ENCODE results near the gene TNNI3K.

DNA sequence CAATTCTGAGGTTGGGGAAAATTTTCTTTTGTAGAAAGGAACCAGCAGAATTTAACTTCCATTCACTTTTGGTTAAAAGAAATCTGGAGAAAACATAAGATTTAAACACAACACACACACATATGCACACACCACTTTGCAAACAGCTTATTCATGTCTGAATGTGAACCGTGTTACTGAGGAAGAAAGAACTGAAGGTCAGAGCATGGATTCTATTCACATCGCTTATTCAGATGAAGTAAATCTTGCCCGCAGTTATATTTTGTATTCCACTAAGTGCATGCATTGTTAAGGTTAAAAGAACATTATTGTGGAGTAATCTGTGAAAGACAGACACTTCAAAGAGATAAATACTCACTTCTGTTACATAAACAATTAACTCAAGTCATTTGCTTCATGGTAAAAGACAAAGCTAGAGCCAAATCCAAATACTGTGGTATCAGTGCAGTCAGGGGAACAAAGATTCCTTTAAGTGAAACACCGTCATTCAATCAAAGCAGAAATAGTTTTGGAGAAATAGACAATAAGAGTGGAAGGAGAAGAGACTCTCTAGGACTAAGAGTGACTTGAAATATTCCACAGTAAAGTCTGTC is 195.3 kb downstream of the TNNI3K start:
- no peak for TF ChIP-seq EZH2phosphoT487 (IDR thresholded peaks at IDR 0.05; ENCODE audit: borderline replicate concordance, low read depth)
- no peak for TF ChIP-seq EP300 (IDR thresholded peaks at IDR 0.05; ENCODE audit: borderline replicate concordance in 1 of 2, low read depth in 1 of 2, low read length in 1 of 2)

All from SK-N-SH (cell line).